ENCODE results near the gene YIPF2. TPM values are rescaled to one million over a fixed set of nuclear protein-coding genes. Genes with fewer than 3 reads are reported as not detected.
A peak's percentile ranks its signal among the peaks of the same experiment; 100 is the strongest.
"Not testable (repeated sequence)": the region's sequence is repeated elsewhere in the genome, so short reads cannot be mapped to it uniquely, and the experiment has no call there.

Gene YIPF2
- total RNA-seq, 1 donor from 2014 or later = 70.3 TPM

DNA sequence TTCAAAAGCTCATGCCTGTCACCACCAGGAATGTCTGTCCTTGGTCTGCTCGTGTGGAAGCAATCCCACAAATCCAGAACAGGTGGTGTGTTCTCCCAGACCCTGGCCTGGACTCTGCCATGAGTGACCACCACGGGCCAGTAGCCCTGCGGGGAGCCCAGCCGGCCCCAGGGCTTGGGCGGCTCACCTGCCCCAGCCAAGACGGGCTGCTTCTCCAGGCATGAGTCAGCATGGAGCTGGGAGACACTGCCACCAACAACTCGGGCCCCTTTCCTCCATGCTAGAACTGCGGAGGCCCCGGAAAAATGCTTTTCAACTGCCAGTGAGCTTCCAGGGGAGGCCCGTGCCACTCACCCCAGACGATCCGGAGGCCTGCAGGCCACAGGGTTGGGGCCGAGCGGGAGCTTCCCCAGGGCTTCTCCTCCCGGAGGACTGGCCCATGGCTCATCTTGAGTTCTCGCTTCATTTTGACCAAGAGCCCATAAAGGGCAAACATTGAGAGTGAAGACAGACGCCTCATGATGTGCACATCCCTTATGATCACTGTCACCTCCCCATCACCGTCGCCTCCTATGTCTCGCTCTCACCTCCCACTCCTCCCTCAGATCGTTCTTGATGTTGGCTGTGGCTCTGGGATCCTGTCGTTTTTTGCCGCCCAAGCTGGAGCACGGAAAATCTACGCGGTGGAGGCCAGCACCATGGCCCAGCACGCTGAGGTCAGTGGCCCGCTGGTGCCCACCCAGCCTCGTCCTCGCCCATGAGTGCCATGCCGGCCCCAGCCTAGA lies 16.7 kb downstream of the YIPF2 start:
- DNase-seq (ENCODE audit: low spot score) = no peak

DNA sequence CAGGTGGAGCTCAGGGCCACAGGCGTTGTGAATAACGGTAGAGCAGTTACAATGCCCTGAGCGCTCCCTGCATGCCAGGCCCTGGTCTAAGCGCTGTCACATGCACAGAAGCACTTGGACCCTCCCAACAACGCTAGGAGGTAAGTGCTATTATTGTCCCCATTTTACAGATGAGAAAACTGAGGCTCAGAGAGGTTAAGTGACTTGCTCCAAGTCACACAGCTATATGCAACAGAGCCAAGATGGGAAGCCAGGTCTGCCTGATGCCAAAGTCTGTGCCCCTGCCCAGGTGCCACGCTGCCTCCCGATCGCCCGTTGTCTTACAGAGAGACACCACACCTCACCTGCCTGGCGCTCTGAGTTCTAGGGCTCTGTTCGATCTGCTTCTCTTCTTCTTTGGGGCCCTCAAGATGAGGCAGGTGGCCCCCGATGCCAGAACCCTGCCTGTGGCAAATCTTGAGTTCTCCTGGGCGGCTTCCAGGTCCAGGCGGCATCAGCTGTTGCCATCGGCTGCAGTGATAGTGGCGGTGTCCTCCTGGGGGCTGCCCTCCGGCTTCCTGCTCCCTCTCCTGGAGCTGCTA lies 20.0 kb downstream of the YIPF2 start:
- DNase-seq (ENCODE audit: low spot score) = no peak

GRCh38 chr19:10907925-10908324 lies 20.5 kb downstream of the YIPF2 start:
- no peak for DNase-seq (ENCODE audit: low spot score)

GRCh38 chr19:10899151-10899653 lies 29.2 kb downstream of the YIPF2 start:
- DNase-seq (ENCODE audit: low spot score) = no peak

- no peak for DNase-seq (ENCODE audit: low spot score)
These were observed 29.8 kb downstream of the YIPF2 start for GRCh38 chr19:10898633-10899032.

DNA sequence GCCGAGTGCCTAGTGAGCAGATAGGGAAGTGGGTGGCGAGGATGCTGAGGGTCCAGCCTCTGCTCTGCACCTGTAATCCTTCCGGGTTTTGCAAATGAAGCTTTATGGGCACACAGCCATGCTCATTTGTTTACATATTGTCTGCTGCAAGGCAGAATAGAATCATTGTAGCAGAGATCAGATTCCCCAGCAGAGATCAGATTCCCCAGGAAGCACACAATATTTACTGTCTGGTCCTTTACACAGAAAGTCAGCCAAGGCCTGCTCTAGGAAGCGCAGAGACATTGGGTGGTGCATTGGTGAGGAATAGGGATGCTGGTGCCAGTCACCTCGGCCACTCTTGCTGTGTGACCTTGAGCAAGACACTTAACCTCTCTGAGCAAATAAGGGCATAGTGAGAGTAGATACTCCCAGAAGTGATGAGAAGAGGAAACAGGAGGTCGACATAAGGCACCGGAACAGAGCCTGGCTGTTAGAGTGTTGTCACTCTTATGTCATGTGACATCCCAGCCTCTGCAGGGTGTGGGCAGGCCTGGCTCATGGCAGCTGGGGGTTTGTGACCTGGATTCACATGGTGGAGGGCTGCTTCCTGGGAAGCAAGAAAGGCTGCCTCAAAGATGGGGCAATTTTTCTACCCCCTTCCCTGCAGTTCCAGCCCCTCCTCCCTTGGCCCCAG lies 31.4 kb downstream of the YIPF2 start:
- no peak for DNase-seq (ENCODE audit: low spot score)

DNA sequence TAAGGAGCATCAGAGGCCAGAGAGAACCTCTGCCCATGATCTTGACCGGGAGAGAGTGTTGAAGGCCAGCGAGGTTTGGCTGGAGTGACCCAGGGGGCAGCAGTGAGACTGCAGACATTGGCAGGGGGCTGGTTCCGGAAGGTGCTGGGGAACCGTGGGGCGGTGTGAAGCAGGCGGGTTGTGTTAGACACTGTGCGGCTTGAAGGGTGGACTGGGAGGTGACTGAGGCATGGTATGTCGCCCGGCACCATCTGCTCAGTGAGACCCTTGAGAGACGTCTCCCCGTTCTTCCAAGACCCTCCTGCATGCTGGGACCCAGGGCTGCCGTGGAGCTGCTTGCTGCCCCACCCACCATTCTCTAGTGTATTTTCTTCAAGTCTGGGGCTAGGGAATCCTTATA lies 32.5 kb downstream of the YIPF2 start:
- DNase-seq (ENCODE audit: low spot score) = no peak

DNA sequence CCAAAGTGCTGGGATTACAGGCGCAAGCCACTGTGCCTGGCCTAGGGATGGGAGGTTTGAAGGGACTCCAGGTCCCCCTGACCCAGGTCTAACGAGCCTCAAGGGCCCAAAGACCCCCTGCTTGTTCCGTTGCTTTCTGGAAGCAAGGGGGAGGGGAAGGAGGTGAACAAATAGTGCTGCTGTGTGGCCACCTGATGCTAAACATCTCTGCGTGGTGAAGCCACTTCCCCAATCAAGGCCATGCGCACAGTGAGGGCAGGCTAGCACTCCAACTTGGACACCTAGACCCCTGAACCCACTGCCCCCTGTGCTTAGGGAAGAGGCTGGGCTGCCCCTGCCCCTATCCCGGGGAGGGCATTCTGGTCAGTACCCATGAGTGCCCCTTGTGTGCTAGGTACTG lies 33.1 kb downstream of the YIPF2 start:
- DNase-seq (ENCODE audit: low spot score) = no peak

DNA sequence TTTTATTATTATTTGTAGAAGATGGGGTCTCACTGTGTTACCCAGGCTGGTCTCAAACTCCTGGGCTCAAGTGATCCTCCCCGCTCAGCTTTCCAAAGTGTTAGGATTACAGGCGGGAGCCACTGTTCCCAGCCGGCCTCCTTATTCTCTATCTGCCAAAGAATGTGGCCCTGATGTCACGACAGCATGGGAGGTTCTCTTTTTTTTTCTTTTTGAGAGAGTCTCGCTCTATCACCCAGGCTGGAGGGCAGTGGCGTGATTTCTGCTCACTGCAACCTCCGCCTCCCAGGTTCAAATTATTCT lies 33.6 kb downstream of the YIPF2 start:
- no peak for DNase-seq (ENCODE audit: low spot score)

DNA sequence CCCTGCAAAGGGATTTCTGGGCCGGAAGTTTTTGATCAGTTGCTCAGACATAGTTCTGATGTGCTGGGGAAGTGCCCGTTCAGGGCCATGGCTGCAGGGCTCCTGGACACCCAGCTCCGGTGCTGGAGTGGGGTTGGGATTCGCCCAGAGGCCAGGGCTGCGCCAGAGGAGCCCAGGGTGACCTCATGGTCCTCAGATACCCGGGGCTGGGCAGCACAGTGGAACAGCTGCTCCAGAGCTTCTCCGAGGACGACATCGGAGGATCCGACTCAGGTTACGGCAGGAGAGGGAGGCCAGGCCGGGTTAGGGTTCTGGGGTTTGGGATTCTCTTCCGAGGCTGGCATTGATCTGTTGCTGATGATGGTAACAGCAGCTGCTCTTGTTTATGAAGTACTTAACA lies 36.2 kb downstream of the YIPF2 start:
- no peak for DNase-seq (ENCODE audit: low spot score)

GRCh38 chr19:10891405-10892086 lies 36.9 kb downstream of the YIPF2 start:
- DNase-seq (ENCODE audit: low spot score) = peak; percentile 81

DNA sequence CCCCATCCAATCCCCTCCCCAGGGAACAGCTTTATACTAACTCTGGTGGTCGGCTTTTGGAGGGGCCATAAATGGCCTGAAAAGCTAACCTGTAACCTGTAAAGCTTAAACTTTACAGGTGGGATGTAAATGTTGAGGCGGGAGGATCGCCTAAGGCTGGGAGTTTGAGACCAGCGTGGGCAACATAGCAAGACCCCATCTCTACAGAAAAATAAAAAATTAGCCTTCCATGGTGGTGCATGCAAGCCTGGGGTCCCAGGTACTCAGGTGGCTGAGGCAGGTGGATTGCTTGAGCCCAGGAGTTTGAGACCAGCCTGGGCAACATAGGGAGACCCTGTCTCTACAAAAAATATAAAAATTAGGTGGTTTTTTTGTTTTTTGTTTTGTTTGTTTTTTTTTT lies 38.6 kb downstream of the YIPF2 start:
- no peak for DNase-seq (ENCODE audit: low spot score)

DNA sequence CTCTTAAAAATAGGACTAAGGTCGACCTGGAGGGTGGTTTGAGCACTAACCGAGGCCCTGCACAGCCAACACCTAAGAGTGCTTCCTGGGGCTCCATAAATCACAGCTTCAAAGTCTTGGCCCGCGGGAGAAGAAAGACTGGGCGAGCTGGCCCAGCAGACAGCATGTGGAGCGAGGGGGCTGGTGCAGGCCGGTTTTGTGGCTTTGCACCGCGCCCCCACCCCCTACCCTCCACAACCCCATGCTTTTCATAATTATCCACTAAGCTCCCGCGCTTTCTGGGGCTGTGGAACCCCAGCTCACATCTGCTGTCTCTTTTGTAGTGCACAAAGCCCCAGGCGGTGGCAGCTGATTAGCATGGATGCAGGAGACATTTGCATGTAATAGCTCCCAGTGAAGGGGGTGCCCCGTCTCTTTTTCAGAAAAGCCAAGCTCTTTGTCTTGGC lies 40.0 kb downstream of the YIPF2 start:
- peak; percentile 48 for DNase-seq (ENCODE audit: low spot score)

DNA sequence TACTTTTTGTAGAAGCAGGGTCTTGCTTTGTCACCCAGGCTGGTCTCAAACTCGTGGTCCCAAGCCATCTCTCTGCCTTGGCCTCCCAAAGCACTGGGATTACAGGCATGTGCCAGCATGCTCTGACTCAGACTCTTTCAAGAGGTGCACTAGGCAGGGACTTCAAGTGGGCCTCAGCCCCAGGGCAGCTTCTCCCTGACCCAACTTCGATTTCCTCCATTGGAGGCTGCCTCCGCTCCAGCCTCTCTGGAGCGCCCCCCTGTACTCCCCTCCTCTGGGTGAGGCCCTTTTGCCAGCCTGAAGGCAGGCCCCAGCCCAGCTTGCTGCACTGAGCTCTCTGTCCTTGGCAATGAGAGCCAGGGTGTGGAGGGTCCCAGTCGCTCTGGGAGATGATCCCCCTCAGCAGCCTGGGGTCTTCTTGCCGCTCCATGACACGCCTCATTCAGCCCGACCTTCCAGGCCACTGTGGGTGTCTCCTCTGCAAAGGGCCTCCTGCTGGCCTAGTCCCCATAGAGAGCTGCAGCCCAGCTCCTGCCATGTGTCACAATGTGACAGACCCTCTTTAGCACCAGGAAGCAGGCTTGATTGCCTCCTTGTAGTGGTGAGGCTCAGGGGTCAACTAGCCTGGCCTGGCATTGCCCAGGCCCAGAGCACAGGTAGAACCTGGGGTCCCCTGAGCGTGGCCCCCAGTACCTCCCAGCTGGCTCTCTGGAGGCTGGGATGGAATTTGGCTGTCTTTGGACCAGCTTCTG lies 40.6 kb downstream of the YIPF2 start:
- no peak for DNase-seq (ENCODE audit: low spot score)

GRCh38 chr19:10885201-10886169 lies 43.0 kb downstream of the YIPF2 start:
- DNase-seq (ENCODE audit: low spot score) = peak; percentile 48

DNA sequence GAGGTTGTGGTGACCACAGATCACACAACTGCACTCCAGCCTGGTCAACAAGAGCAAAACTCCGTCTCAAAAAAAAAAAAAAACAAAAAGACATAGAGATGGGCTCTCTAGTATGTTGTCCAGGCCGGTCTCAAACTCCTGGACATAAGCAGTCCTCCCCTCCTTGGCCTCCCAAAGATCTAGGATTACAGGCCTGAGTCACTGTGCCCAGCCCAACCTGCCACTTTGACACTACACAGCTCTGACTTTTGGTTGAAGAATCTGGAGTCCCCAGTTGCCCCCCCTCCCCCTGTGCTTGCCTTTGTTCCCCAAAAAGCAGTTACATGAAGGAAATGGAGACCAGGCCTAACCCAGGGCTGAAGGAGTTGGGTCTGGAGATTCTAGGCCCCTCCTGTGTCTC lies 44.2 kb downstream of the YIPF2 start:
- DNase-seq (ENCODE audit: low spot score) = peak; percentile 96

DNA sequence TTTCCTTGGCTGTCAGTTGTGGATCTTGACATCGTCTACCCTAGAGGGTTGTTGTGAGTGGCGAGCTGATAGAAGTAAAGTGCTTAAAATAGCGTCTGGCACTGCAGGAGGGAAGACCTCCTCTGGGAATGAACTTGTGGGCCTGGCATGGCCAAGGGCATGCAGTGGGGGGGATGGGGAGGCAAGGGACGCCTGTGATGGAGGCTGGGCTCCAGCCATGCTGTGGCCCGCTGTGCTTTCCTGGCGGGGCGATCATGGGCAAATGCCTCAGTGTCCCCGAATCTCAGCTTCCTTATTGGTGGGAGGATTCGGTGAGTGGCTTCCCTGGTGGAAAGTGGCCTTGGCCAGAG lies 46.4 kb downstream of the YIPF2 start:
- no peak for DNase-seq (ENCODE audit: low spot score)

DNA sequence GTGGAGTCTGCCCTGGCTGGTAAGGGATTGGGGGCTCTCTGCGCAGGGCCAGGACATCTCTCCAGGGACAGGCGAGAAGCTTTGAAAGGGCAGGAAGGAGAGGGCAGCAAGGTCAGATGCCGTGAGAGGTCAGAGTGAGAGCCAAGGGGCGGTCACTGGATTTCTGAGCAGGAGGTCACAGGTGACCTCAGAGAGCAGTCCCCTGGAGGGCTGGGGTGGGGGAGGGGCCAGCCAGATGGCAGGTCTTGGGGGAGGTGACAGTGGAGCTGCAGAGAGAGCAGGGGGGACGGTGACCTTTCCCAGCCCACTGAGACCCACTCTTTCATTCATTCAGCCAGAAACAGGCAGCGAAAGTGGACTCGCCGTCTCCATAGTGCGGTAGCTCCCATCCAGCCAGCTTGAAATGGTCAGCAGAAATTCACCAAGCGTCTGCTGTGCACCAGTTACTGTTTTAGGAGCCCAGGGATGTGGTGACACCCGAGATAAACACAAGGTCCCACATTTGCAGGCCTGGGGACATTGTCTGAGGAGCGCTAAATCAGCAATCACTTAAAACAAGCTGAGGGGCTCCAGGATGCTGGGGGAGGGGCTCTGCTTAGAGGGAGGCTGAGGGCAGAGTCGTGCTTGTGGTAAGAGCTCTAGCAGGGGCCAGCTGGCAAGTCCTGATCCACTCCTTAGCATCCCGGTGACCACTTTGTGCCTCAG lies 46.9 kb downstream of the YIPF2 start:
- DNase-seq (ENCODE audit: low spot score) = no peak

- DNase-seq (ENCODE audit: low spot score) = no peak
These were observed 50.2 kb downstream of the YIPF2 start for GRCh38 chr19:10878253-10878652.

DNA sequence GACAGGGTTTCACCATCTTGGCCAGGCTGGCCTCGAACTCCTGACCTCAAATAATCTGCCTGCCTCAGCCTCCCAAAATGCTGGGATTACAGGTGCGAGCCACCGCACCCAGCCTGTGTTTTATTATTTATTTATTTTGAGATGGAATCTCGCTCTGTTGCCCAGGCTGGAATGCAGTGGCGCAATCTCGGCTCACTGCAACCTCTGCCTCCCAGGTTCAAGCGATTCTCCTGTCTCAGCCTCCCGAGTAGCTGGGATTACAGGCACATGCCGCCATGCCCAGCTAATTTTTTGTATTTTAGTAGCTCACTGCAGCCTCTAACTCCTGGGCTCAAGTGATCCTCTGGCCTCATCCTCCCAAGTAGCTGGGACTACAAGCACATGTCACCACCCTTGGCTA lies 50.8 kb downstream of the YIPF2 start:
- not testable (repeated sequence) for DNase-seq (ENCODE audit: low spot score)

Data from umbilical cord (tissue), 2 donors.